Cerebellar nuclear complex (tissue), 1 donor: ENCODE results near the gene TSPEAR.

Source experiments
- DNase-seq, 2 experiments: peaks; one replicate each; lab custom pipeline; 2025; lab: John Stamatoyannopoulos, UW

The TSPEAR gene

DNA sequence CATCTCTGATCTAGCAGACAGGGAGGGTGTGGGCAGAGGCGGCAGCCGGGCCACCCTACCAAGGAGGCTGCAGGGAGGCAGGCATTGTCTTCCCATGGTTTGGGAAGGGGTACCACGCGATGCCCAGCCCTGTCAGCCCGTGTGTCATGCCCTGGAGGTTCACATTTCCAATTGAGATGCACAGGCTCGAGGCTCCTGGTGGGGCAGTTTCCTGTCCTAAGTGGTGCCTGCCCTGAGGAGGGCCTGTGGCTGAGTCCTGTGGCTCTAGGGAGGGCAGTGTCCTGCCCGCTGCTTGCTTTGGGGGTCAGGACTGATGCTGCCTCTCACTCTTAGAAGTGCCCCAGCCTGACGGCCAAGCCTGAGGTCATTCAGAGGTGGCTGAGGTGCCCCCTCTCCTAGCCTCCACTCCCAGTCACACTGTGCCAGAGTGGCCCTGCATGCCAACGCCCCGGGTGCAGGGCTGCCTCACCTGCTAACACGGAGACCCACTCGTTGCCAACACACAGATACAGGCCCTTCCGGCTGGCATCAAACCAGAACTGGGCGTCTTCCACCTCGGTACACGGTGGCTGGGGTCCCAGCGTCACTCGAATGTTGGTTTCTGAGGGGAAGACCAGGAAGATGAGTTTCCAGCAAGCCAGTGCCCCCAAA is 183.3 kb downstream of the TSPEAR start:
- no peak for DNase-seq

GRCh38 chr21:44527156-44527982 is 184.0 kb downstream of the TSPEAR start:
- DNase-seq = no peak

- no peak for DNase-seq
Observed at GRCh38 chr21:44526096-44526997, 185.0 kb downstream of the TSPEAR start.

DNA sequence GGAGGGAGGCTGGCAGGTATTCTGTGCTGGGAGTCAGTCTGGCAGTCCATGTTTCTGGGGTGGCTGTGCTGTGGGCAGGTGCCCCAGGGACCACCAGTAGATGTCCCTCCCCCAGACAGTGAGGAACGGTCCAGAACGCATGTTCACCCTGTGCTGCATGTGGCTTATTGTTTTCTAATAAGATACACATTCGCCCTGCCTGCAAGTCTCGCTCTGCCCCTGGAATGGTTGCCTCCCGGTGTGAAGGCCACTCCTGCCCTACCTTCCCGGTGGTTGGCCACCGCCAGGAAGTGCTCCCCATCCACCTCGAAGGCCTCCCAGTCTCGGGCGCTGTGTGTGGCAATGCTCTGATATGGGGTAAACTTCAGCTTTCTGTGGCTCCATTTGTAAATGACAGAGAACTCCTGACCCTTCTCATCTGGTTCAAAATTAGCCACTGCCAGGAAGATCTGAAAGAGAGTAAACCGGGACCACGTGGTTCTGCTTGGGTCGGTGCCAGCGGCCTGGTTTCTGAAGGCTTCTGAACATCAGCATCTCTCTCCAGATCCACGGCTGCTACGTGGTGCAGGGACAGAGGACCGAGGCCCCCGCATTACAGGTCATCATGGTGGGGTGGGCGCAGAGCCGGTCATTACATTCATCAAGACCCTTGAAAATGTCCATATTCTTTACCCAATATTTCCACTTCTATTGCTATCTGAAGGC is 185.8 kb downstream of the TSPEAR start:
- DNase-seq = no peak

DNA sequence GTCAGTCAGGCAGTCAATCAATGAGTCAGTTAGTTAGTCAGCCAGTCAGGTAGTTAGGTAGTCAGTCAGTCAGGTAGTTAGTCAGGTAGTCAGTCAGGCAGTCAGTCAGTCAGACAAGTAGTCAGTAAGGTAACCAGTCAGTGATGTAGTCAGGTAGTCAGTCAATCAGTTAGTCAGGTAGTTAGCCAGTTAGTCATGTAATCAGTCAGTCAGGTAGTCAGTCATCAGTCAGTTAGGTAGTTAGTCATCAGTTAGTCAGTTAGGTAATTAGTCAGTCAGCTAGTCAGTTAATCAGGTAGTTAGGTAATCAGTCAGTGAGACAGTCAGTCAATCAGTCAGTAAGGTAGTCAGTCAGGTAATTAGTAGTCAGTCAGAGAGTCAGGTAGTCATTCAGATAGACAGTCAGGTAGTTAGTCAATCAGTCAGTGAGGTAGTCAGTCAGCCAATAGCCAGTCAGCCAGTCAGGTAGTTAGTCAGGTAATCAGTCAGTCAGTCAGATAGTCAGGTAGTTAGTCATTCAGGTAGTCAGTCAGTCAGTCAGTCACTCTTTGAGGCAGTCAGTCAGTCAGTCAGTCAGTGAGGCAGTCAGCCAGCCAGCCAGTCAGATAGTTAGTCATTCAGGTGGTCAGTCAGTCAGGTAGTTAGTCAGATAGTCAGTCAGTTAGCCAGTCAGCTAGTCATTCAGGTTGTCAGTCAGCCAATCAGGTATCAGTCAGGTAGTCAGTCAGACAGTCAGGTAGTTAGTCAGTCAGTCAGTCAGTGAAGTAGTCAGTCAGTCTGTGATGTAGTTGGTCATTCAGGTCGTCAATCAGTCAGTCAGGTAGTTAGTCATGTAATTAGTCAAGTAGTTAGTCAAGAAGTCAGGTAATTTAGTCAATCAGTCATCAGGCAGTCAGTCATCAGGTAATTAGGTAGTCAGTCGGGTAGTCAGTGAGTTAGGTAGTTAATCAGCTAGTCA is 186.7 kb downstream of the TSPEAR start:
- no peak for DNase-seq

GRCh38 chr21:44523567-44524413 is 187.6 kb downstream of the TSPEAR start:
- no peak for DNase-seq

DNA sequence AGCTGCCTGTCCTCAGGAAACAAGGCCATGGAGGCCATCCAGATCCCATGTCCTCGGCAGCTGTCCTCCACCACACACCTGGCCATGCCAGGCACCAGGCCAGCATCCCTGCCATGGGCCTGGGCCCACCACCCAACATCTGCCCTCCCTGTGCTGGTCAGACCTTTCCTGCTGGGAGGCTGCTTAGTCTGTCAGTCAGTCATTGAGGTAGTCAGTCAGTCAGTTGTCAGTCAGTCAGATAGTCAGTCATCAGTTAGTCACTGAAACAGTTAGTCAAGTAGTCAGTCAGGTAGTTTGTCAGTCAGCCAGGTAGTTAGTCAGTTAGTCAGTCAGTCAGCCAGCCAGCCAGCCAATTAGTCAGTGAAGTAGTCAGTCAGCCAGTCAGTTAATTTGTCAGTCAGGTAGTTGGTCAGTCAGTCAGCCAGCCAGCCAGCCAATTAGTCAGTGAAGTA is 188.6 kb downstream of the TSPEAR start:
- no peak for DNase-seq

- no peak for DNase-seq
Observed at GRCh38 chr21:44521928-44522752, 189.2 kb downstream of the TSPEAR start.

- DNase-seq = no peak
Observed at GRCh38 chr21:44521301-44521927, 190.0 kb downstream of the TSPEAR start.

DNA sequence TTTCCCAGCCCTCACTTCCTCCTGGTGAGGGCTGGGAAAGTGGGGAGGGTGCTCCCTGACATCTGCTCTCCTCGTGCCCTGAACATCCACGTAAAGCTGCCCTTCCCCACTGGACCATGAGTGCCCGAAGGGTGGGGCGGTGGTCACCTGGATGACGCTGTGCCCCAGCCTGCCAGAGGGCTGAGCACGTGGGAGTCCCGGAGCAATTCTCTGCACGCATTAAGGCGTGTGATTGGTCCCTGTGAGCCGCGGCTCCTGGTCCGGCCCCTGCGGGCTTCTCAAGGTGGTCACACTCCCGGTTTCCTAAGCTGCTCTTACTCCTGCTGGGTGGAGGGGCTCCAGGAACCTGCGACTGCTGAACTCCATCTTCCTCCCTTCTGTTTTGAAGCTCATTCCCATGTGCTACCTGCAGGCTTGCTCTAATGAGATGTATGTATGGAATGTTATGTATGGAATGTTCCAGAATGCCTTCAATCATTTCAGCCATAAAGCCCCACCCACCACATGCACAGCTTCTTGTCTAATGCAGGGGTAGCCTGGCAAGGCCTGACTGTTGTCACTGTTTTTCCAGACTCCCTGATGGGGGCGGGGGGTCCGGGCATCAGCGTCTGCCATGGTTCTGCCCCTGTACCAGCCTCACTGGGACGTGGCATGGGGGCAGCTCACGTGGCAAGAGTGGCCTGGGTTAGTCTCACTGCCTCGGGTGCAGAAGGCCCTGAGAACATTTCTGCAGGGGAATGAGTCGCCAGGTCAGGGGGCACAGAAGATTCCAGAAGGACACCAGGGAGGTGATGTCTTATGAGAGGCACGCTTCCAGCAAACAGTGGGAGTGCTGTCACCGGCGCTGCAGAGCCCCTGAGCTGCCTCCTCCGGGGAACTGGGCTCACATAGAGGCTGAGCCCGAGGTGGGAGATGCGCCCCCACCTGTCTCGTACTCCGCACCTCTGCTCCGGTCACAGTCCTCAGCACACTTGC is 190.8 kb downstream of the TSPEAR start:
- no peak for DNase-seq

GRCh38 chr21:44519346-44520325 is 191.7 kb downstream of the TSPEAR start:
- DNase-seq = no peak

DNA sequence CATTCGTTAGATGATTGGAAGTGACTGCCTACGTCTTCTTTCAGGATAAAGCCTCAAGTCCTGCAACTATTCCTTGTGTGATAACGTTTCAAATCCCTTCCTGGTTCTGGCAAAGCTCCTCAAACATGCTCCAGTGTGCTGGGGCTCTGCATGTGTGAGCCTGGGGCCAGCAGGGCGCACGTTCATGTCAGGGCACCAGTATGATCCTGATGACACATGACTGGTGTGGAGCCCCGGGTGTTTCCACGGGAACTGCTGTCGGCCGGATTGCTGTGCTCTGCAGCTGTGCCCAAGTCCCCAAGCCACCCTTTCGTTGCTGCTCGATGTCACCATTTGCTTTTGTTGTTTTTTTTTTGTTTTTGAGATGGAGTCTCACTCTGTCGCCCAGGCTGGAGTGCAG is 192.7 kb downstream of the TSPEAR start:
- no peak for DNase-seq

- DNase-seq = no peak
Observed at GRCh38 chr21:44517175-44517899, 194.0 kb downstream of the TSPEAR start.

GRCh38 chr21:44516828-44517174 is 194.6 kb downstream of the TSPEAR start:
- no peak for DNase-seq

DNA sequence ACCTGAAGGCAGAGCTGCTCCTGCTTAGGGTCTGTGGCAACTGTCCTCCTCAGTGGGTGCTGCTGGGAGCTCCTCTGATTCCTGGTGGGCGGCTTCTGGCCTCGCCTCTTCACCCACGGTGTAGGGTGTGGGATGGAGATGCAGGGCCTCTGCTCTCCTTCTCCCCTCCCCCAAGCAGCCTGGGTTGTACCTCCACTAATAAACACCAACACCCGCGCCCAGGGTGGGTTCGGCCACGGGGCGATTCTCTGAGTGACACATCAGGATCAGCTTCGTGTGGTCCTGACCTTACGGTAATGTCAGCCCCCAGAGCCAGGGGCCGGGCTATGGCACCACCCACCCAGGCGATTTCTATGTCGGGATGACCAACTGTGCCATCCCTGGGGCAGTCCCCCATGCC is 195.0 kb downstream of the TSPEAR start:
- no peak for DNase-seq
